ENCODE data around the gene STRIP2.
"Not testable (repeated sequence)": the region's sequence is repeated elsewhere in the genome, so short reads cannot be mapped to it uniquely, and the experiment has no call there.

The STRIP2 gene

GRCh38 chr7:129417073-129417472, 17.2 kb upstream of the STRIP2 start:
- DNase-seq (ENCODE audit: insufficient read length, low spot score) = no peak
- FAIRE-seq = no peak

GRCh38 chr7:129421717-129422250, 12.4 kb upstream of the STRIP2 start:
- FAIRE-seq = no peak
- no peak for DNase-seq (ENCODE audit: insufficient read length, low spot score)

GRCh38 chr7:129422727-129423126, 11.5 kb upstream of the STRIP2 start:
- FAIRE-seq = no peak
- no peak for DNase-seq (ENCODE audit: insufficient read length, low spot score)

- DNase-seq (ENCODE audit: insufficient read length, low spot score) (no peak), FAIRE-seq (no peak)
Measured at GRCh38 chr7:129423700-129424410, 10.4 kb upstream of the STRIP2 start.

DNA sequence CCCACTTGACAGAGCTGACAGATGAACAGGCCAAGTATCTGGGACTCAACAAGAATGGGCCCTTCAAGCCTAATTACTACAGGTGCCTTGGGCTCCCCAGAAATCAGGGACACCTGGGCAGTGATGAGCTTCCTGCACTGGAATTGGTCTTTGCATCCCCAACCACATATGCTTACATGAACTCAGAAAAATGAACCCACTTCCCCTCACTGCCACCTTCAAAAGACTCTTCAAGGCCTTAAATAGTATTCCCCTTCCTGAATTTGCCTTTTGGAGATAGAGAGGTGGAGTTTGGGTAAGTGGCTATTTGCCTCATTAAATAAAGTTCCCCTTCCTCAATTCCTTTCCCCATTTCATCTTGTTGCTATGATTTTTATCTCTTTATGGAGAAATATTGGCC, 7.8 kb upstream of the STRIP2 start:
- no peak for FAIRE-seq
- DNase-seq (ENCODE audit: insufficient read length, low spot score) = no peak

- DNase-seq (ENCODE audit: insufficient read length, low spot score) (no peak), FAIRE-seq (no peak)
Measured at GRCh38 chr7:129427526-129428045, 6.6 kb upstream of the STRIP2 start.

DNA sequence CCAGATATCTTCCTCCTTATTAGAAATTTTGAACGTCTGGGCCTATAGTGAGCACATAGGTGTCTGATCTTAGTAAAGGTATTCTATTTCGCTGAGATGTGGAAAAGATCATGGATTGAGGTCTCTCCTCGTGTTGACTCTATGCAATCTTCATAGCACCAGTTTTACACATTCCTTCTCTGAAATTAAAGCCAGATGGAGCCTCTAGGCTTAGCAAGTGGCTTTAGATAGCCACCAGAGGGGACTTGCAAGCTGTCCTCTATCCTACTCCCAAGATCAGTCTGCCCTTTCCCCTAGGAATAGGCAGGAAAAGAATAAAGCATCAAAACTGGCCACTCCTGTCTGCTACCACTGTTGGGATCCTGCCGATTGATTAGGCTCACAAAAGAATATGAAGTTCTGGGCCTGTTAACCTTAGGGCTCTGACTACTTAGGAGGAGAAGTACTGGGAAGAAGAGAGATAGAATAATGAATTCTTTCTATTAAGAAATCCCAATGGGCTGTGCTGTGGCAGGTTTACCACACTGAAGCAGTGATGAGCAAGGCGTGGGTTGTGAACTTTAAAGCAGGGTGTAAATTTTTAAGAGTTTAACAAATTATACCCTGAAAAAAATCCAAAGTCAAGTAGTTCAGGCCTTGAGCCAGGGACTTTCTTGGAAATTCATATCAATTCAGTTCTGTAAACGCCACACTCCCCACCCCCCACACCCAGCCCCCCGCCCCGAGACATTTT, 2.2 kb upstream of the STRIP2 start:
- FAIRE-seq = no peak
- no peak for DNase-seq (ENCODE audit: insufficient read length, low spot score)

DNA sequence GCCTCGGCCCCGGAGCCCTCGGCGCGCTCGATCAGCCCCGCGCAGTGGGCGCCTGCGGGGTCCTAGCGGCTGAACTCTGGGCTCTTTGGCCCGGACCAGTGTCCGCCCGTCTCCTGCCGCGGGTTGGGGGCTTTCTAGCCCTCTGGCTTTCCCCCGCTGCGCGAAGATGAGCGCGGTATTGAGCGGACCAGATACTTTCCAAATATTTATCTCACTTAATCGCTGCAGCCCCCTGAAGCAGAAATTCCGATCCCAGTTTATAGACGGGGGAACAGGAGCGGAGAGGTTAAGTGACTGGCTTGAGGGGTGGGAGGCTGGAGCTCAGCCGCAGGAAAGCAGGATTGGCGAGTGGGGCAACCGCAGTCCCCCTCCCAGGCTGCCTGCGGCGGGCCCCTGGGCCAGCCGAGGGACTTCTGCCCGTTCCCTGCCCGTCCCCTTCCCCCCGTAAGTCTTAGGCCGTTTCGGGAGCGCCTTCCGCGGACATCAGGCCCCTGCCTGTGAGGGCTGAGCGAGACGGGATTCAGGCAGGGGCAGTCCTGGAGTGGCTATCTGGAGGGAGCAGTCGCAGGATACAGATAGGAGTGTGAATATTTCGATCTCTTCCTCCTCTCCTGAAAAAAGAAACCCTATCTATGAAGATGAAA, 565 bp downstream of the STRIP2 start:
- DNase-seq (ENCODE audit: insufficient read length, low spot score) (peak; percentile 3), FAIRE-seq (no peak)

DNA sequence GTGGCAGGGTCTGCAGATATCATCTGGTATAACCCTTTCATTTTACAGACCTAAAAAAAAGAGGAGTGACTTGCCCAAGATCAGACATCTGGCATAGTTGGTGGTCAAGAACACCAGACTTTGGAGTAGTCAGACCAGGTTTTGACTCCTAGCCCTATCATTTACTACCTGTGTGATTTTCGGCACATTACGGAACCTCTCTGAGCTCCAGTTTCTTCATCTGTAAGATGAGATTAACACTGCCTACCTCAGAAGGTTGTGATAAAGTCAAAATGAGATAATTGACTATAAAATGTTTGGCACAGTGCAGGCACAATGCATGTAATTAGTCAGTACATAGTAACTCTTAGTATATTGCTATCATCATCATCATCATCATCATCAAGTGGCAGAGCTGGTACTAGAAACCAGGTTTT, 1.2 kb downstream of the STRIP2 start:
- FAIRE-seq = no peak
- DNase-seq (ENCODE audit: insufficient read length, low spot score) = no peak

- FAIRE-seq (no peak), DNase-seq (ENCODE audit: insufficient read length, low spot score) (no peak)
Measured at GRCh38 chr7:129436335-129436923, 2.2 kb downstream of the STRIP2 start.

GRCh38 chr7:129437190-129437589, 3.0 kb downstream of the STRIP2 start:
- no peak for FAIRE-seq
- no peak for DNase-seq (ENCODE audit: insufficient read length, low spot score)

- no peak for FAIRE-seq
- no peak for DNase-seq (ENCODE audit: insufficient read length, low spot score)
Measured at GRCh38 chr7:129438281-129438838, 4.1 kb downstream of the STRIP2 start.

DNA sequence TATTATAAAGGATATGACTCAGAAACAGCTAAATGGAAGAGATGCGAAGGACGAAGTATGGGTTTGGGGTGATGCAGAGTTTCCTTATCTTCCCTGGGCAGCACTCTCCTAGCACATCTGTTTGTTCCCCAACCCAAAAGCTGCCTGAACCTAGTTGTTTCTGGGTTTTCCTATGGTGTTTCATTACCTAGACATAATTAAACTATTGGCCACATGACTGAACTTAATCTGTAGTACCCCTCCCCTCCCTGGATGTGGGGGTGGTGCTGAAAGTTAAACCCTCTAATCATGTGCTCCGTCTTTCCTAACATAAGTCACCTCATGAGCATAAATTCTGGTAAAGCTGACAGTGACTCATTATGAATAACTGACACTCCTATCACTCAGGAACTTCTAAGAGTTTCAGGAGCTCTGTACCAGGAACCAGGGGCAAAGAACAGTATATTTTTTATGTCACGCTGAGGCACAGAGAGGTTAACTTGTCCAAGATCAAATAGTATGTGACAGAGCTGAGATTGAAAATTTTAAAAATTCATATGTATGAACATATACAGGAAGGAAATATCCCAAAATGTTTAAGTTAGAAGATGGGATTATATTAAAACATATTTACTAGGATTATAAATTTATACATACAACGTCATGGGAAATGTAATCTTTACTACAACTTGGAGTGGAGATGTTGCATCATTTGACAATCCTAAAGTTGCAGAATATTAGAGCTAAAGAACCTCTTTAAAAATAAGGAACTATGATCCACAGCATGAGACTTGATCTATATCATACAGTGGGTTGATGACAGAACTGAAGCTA, 4.8 kb downstream of the STRIP2 start:
- FAIRE-seq (no peak), DNase-seq (ENCODE audit: insufficient read length, low spot score) (peak; percentile 42)

GRCh38 chr7:129439963-129440625, 5.9 kb downstream of the STRIP2 start:
- no peak for DNase-seq (ENCODE audit: insufficient read length, low spot score)
- no peak for FAIRE-seq

DNA sequence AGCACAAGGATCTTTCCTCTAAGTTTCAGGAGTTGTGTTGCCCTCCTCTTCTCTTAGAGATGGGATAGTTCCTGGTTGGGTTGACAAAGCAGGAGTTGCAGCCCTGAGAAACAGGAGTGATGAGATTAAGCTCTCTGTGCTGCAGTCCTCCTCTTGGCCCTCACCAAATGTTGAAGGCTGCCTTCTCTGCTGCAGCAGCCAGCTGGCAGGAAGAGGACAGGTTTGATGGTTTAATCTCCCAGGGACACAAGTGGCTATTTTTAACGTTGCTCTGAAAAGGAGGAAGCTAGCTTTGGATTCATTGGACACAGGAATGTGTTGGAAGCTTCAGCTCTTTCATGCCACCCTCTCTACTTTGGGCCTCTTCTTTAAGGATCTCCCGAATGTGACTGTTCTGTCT, 9.4 kb downstream of the STRIP2 start:
- FAIRE-seq (no peak), DNase-seq (ENCODE audit: insufficient read length, low spot score) (no peak)

DNA sequence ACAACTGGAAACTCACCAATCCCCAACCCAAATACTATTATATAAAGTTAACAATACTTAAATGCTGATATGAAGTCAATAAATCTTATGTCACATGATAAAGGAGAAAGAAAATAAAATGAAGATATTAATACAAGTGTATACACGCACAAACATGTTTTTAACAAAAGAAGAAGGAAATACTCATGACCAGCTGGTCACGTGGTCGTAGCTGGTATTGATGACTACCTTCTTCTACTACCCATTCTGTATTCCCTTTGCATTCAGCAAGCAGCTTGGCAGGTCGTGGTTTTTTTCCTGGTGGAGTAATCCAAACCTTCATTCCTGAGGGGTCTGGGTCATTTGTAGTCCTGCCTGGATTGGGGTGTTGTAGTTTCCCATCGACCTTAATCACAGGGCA, 10.5 kb downstream of the STRIP2 start:
- DNase-seq (ENCODE audit: insufficient read length, low spot score); FAIRE-seq: not testable (repeated sequence)

DNA sequence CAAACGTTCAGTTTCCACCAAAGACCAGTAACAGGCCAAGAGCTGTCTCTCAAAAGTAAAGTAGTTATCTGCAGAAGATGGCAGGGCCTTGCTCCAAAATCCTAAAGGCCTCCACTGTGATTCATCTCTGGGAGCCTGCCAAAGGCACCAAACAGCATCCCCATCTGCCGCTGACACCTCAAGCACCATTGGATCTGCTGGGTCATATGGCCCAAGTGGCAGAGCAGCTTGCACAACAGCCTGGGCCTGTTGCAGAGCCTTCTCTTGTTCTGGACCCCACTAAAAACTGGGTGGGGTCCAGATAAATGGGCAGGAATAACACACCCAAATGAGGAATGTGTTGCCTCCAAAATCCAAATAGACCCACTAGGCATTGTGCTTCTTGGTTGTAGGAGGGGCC, 12.7 kb downstream of the STRIP2 start:
- FAIRE-seq; DNase-seq (ENCODE audit: insufficient read length, low spot score): not testable (repeated sequence)

DNA sequence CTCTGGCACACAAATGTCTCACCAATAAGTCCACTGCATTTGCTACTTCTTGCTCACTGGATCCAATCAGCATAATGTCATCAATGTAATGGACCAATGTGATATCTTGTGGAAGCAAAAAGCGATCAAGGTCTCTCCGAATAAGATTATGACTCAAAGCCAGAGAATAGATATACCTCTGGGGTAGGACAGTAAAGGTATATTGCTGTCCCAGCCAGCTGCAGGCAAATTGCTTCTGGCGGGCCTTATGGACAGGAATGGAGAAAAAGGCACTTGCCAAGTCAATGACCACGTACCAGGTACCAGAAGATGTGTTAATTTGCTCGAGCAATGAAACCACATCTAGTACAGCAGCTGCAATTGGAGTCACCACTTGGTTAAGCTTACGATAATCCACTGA, 13.2 kb downstream of the STRIP2 start:
- not testable (repeated sequence) for DNase-seq (ENCODE audit: insufficient read length, low spot score); FAIRE-seq

- not testable (repeated sequence) for FAIRE-seq; DNase-seq (ENCODE audit: insufficient read length, low spot score)
Measured at GRCh38 chr7:129448608-129449007, 14.4 kb downstream of the STRIP2 start.

Data from HTR-8/SVneo (cell line).